22Rv1 (cell line): ENCODE results near the gene PKN2.

Source experiments
- H3K27ac ChIP-seq: fragments of 450-650 bp; 2 replicates; pipeline ENCODE4 v1.5.1; 2017
- CTCF ChIP-seq: fragments of 450-650 bp; IDR thresholded peaks from 2 replicates; pipeline ENCODE4 v1.5.1; 2017; ENCODE audit warnings: mild to moderate bottlenecking
- ZFX ChIP-seq: fragments of 450-650 bp; IDR thresholded peaks from 2 replicates; pipeline ENCODE4 v1.6.1; 2017; ENCODE audit warnings: antibody characterized with exemption, borderline replicate concordance

The PKN2 gene

GRCh38 chr1:88787023-88787903, 103.2 kb downstream of the PKN2 start:
- H3K27ac ChIP-seq, result no peak overlapping the region
- TF ChIP-seq CTCF (no peak), ZFX (no peak)

GRCh38 chr1:88791192-88791591, 107.1 kb downstream of the PKN2 start:
- no peak overlapping the region for H3K27ac ChIP-seq
- no peak for TF ChIP-seq ZFX
- TF ChIP-seq CTCF, result no peak

GRCh38 chr1:88799491-88799890, 115.4 kb downstream of the PKN2 start:
- TF ChIP-seq CTCF (no peak), ZFX (no peak)
- H3K27ac ChIP-seq, result no peak overlapping the region

GRCh38 chr1:88800382-88801051, 116.4 kb downstream of the PKN2 start:
- TF ChIP-seq CTCF (peak; percentile 91), ZFX (no peak)
- H3K27ac ChIP-seq, result peak overlapping the region; percentile 50; the same call in 1 of the 2 replicates

GRCh38 chr1:88801575-88802208, 117.6 kb downstream of the PKN2 start:
- H3K27ac ChIP-seq, result peak overlapping the region; percentile 50
- no peak for TF ChIP-seq CTCF
- no peak for TF ChIP-seq ZFX

GRCh38 chr1:88802404-88802803, 118.3 kb downstream of the PKN2 start:
- TF ChIP-seq ZFX (no peak), CTCF (no peak)
- peak overlapping the region; percentile 50 for H3K27ac ChIP-seq
